Inferior parietal cortex (tissue), 1 donor: ENCODE data around the gene GLT1D1.

ENCODE experiments used
- DNase-seq: peaks from one replicate; pipeline ENCODE4 v3.0.0-alpha.2; 2016; ENCODE audit errors: extremely low spot score

The GLT1D1 gene

DNA sequence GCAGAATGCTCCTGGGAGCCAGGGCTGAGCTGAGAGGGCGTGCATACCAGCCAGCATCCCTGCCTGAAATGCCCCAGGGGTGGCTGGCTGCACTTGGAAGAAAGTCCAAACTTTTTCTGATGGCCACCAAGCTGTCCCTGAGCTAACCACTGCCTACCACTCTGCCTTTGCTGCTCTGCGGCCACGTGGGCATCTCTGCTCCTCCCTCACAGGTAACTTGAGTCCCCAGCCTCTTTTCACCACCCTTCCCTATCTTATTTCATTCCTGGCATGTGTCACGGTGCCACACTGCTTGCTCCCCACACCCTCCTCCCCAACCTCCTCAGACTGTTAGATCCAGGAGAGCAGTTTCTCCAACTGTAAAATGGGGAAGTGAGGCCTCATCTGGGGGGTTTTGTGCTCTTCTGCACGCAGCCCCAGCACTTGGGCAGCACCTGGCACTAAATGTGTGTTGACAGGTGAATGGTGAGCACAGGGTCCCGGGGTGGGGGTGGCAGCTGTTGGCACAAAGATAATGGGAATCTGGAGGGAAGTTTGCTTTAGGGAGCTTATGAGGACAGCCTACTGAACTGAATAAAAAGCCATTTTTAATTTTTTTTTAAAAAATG, 113.0 kb downstream of the GLT1D1 start:
- DNase-seq = no peak

GRCh38 chr12:128968668-128969067, 115.4 kb downstream of the GLT1D1 start:
- DNase-seq = no peak

- DNase-seq = peak; percentile 47
These were observed 116.3 kb downstream of the GLT1D1 start for GRCh38 chr12:128969480-128970055.

DNA sequence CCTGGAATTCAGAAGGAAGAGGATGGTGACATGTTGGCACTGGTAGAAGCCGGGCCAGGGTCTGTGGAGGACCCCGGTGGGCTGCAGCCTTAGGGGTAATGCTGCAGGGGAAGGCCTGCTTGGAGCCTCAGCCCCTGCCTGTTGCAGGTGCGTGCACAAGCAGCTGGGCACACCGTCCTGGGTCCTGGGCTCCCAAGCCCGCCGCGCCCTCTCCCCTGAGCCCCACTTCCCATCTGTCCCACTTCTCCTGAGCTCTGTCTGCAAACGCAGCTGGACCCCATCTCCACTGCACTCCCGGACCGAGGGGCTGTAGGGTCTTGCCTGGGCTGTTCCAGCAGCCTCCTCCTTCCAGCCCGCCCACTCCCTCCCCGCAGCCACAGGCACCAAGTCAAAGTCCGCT, 116.8 kb downstream of the GLT1D1 start:
- DNase-seq = no peak

DNA sequence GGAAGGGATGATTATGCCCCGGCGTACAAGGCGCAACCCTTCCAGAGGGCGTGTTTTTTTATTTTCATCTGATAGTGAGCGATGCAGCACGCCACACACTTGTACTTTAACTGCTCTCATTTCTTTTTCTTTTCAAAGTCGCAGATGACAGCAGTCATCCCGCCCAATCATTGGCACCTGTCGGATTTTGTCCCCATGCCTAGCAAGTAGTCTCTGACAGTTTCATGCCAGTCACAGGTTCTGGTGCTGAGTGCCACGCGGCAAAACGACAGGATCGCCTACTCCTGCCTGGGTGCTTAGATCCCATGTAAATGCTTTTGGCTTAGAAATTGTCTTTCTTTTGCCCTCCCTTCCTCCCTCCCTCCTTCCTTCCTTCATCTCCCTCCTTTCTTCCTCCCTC, 117.7 kb downstream of the GLT1D1 start:
- no peak for DNase-seq

GRCh38 chr12:128971802-128972201, 118.5 kb downstream of the GLT1D1 start:
- no peak for DNase-seq

- no peak for DNase-seq
These were observed 120.8 kb downstream of the GLT1D1 start for GRCh38 chr12:128973883-128974681.

- DNase-seq = no peak
These were observed 121.6 kb downstream of the GLT1D1 start for GRCh38 chr12:128974881-128975280.

DNA sequence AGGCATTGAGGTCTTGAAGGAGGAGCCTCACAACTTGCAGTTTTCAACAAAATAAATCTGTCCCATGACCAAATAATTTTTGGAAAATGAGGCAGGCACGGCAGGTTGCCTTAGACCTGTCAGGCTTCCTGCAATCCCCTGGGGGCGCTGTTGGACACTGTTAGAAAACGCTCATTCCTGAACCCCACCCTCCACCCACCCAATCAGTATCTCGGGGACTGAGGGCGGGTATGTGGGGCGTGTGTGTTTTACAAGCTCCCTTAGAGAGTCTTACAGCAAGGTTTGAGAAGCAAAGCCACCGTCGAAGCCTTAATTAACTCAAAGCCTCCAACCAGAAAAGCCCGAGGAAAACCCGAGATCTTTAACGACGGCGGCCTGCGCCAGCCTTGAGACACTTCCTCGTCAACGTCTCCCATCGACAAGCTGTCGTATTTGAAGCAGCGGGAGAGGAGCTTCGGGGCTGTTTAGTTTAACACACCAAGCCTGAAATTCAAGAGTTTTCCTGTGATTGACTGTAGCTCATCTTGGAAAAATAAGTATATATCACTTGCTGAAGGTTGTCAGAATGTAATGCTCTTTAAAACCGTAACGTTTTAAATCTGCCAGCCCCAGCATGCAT, 123.0 kb downstream of the GLT1D1 start:
- DNase-seq = peak; percentile 27

- DNase-seq = no peak
These were observed 124.2 kb downstream of the GLT1D1 start for GRCh38 chr12:128977441-128977840.

- no peak for DNase-seq
These were observed 124.8 kb downstream of the GLT1D1 start for GRCh38 chr12:128978067-128978466.

GRCh38 chr12:128980623-128981022, 127.3 kb downstream of the GLT1D1 start:
- no peak for DNase-seq

GRCh38 chr12:128981971-128982533, 128.8 kb downstream of the GLT1D1 start:
- no peak for DNase-seq

GRCh38 chr12:128982933-128983332, 129.7 kb downstream of the GLT1D1 start:
- no peak for DNase-seq

GRCh38 chr12:128983371-128983770, 130.1 kb downstream of the GLT1D1 start:
- DNase-seq = no peak

- no peak for DNase-seq
These were observed 133.7 kb downstream of the GLT1D1 start for GRCh38 chr12:128986957-128987356.

- no peak for DNase-seq
These were observed 136.0 kb downstream of the GLT1D1 start for GRCh38 chr12:128989287-128989686.

DNA sequence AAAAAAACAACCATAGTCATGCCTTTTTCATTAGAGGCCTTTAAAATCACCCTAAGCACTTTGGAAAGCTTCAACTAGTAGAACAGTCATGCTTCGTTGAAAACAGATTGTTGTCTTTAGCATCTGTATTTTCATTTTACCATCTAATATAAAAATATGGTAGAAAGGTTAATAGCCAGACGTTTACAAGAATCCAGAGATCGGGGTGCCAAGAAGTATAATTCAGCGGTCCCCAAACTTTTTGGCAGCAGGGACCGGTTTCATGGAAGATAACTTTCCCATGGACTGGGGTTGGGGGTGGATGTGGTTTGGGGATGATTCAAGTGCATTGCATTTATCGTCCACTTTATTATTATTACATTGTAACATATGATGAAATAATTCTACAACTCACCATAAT, 138.4 kb downstream of the GLT1D1 start:
- DNase-seq = no peak

DNA sequence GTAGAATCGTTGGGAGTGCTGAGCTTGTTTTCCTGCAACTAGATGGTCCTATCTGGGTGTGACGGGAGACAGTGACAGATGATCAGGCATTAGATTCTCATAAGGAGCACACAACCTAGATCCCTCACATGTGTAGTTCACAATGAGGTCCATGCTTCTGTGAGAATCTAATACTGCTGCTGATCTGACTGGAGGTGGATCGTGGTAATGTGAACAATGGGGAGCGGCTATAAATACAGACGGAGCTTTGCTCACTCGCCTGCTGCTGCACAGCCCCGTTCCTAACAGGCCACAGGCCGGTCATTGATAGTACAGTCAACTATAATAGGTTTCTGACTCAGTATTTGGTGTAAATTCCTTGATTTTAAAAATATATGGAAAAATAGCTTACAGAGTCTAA, 138.8 kb downstream of the GLT1D1 start:
- no peak for DNase-seq

DNA sequence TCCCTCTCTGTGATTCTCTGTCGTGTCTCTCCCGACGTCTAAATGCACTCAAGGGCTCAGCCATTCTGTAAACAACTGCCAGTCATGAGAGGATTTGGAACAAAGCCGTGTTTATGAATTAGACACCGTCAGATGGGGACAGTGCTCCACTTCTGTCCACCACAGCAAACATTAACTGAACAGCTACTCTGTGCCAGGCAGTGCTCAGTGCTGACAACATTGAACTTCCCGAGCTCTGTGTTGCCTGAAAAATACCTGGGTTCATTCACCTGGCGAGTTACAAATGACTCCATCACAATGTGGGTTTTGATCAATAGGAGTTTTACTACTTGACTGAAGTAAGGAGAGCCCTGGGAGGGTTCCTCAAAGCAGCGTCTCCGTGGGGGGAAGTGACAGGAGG, 139.3 kb downstream of the GLT1D1 start:
- no peak for DNase-seq

DNA sequence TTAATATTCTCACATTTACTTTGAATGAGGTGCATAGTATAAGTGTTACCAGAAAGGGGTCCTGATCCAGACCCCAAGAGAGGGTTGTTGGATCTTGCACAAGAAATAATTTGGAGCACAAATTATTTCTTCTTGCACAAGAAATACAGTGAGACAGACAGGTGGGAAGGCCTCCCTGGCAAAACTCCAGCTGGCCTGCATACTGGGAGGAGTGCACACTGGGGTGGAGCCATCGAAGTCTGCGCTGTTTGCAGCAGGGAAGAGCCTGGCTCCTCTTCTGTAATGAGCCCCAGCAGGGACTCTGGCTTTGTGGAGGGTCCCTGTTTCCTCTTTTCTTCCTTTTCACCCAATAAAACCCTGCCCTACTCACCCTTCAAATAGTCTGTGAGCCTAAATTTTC, 141.6 kb downstream of the GLT1D1 start:
- no peak for DNase-seq

- no peak for DNase-seq
These were observed 142.3 kb downstream of the GLT1D1 start for GRCh38 chr12:128995619-128996018.
